Left ventricle myocardium superior (tissue), 1 donor: ENCODE results near the gene MRPL9. TPM values are rescaled to one million over a fixed set of nuclear protein-coding genes. Genes with fewer than 3 reads are reported as not detected.
A peak's percentile ranks its signal among the peaks of the same experiment; 100 is the strongest.
"Not testable (repeated sequence)": the region's sequence is repeated elsewhere in the genome, so short reads cannot be mapped to it uniquely, and the experiment has no call there.

ENCODE experiments used
- ATAC-seq: fragments of 200-7000 bp; cut with Tn5 transposase; one replicate; pipeline ENCODE4 v1.9.1; 2020; ENCODE audit warnings: mild to moderate bottlenecking, moderate library complexity
- DNase-seq: peaks from one replicate; pipeline ENCODE4 v3.0.0-alpha.2; 2020
- intact Hi-C: fragments of 100-400 bp; cut with micrococcal nuclease; formaldehyde crosslinking; loops from one replicate; pipeline ENCODE4 v1.11.0; 2022
- total RNA-seq: library from RNA; stranded (reverse); fragmentation: NEBNext Ultra II Directional; extraction: Animal tissue kit (Norgen Biotek cat#: 25700); gene quantifications from one replicate; pipeline ENCODE4 v1.2.1, GENCODE V29; 2021
- donor health status: DM: no; HTN: yes; CAD: no; lungs with severe emphysema.

MRPL9 gene
- total RNA-seq, 1 donor from 2014 or later = 42.7 TPM

DNA sequence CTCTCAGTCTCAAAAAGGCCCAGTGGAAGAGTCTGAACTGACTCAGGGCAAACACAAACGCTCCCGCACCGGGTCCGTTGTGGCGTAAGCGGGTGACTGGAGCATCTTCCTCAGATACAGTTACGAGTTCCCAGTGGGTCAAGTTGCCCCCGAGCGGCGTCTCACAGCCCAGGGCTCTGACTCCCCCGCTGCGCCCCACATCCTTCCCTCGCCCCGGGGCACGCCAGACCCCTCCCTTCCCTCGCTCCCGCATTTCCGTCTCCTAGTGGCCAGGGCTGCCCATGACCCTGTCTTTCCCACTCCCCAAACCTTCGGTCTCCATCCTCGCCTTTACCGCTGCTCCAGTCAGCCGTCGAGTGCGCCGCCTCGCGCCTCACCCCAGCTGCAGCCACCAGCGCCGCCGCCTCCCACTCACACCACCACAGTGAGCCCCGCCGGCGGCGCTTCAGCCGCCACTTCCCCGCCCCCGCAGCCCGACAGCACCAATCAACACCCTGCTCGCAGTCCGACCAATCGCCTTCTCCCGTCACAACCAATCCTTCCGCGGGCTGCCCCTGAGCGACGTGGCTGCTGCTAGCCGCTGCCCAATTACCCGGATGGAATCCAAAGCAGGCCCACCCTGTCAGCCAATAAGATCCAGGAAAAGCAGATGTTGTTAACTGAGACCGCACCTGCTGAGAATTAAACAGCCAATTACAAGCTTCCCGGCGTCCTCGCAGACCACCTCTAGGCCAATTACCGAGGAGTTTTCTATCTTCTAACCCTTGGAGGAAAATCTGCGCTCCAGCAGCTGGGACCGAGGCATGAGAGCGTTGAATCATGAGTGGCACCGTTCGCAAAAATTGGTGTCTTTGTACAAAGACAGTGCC, 27.0 kb upstream of the MRPL9 start, which contains the start of gene TDRKH:
Gene TDRKH, minus strand, starts transcription at position 430 of the 869 bp plus-strand sequence. CDS start 7,478 bp downstream, outside the sequence.
- peak; percentile 100 for ATAC-seq
- DNase-seq = peak; percentile 98
- intact Hi-C loops = no loop called here

DNA sequence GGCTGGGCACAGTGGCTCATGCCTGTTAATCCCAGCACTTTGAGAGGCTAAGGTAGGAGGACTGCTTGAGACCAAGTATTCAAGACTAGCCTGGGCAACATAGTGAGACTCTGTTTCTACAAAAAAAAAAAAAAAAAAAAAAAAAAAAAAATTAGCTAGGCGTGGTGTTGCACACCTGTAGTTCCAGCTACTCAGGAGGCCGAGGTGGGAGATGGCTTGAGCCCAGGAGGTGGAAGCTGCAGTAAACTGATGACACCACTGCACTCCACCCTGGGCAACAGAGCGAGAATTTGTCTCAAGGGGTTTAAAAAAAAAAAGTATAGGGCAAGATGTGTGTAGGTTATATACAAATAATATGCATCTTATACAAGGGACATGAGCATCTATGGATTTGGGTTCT, 24.4 kb upstream of the MRPL9 start:
- DNase-seq = no peak
- ATAC-seq = no peak
- intact Hi-C loops = no loop called here

DNA sequence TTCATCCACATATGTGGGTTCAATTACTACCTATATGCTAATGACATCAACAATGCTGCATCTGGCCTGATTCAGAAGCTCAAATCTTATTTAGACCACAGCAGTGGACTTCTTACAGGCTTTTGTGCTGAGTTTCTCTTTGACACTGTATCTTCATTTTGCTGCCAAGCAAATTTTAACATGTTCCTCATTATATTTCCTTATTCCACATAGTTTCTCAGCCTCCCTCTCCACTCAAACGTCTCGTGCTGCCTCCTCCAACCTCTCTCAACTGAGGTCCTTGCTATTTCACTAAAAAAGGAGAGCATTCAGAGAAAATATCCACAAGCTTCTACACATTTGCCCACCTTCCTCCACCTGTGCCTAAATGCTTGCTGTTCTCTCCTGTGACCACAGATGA, 20.5 kb upstream of the MRPL9 start:
- peak; percentile 17 for ATAC-seq
- intact Hi-C loops = no loop called here
- no peak for DNase-seq

DNA sequence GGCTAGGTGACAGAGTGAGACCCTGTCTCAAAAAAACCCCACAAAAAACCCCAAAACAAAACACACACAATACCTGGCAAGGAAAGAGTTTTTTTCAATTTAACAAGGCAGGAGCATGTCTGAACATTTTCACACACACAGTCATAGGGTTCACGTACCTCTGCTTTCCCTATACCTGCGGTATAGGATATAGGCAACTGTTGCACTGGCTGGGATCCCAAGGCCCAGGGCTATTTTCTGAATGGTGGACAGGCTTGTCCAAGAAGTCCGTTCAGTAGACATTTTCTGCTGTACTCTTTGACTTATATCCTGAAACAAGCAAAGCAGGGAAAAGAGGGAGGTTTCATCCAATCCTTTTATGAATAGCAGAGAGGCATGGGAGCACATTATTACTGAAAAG, 19.4 kb upstream of the MRPL9 start:
- intact Hi-C loops = no loop called here
- no peak for DNase-seq
- ATAC-seq = no peak

DNA sequence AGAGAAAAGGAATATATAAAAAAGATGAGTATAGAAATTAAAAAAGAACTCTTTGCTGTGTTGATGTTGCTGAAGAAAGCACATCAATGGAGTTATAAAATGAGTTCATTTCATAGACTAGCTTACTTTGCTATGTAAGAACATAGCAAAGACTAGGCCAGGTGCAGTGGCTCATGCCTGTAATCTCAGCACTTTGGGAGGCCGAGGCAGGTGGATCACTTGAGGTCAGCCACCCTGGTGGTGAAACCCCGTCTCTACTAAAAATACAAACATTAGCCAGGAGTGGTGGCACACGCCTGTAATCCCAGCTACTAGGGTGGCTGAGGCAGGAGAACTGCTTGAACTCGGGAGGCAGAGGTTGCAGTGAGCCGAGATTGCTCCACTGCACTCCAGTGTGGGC, 18.7 kb upstream of the MRPL9 start:
- intact Hi-C loops, ATAC-seq, DNase-seq: not testable (repeated sequence)

DNA sequence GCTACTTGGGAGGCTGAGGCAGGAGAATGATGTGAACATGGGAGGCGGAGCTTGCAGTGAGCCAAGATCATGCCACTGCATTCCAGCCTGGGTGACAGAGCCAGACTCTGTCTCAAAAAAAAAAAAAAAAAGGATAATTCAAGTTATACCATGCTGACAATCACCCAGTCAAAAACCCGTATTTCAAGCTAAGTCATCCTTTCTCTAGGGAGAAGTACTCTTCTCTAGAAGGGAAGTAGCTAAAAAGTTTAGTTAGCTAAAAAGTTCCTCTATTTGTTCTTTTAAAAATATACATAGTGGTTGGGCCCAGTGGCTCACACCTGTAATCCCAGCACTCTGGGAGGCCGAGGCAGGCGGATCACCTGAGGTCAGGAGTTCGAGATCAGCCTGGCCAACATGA, 17.4 kb upstream of the MRPL9 start:
- ATAC-seq, intact Hi-C loops, DNase-seq: not testable (repeated sequence)

DNA sequence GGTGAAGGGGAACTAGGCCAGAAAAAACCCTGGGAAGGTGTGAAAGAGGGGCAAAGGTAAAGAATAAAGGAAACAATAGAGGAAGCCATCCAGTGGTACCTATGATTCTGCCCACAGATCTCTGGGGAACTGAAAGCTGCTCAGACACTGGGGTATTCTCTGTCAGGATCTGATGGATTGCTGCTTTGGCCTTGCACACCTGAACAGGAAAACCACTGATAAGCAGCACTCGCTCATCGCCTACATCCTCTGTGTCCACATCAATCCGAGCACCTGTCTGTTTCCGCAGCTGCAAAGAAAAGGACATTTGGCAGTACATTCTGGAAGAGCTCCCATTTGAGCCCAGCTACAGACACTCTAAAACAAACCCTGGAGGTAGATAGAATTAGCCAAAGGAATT, 16.6 kb upstream of the MRPL9 start:
- DNase-seq (no peak), ATAC-seq (no peak)
- intact Hi-C loops = no loop called here

DNA sequence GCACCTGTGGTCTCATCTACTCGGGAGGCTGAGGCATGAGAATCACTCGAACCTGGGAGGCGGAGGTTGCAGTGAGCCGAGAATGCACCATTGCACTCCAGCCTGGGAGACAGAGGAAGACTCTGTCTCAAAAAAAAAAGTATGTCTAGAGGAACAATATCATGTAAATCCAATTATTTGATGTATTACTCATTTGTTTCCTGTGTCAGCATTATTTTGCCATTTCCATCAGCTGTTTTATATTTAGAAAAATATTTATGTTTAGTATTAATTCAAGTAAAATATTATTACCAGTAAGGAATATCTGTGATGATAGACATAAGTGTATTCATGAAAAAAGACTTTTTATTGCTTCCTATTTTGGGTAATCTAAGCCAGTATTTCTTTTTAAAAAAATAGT, 14.0 kb upstream of the MRPL9 start:
- ATAC-seq (no peak), DNase-seq (no peak)
- intact Hi-C loops = no loop called here

DNA sequence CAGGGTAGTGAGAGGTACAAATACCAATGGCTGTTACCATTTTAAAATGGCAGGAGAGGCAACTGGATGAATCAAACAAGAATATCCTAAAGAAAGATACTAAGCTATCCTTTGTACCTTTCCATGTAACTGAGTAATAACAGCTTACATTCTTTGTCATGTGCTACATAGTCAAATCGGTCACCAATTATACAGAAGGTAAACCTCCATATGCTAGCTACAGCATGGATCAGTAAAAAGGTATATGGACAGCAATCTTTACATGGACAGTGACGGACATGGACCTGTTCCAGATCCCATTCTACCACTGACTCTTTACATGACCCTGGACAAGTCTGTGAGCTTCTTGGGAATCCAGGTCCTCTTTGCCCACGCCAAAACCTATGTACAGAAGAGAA, 13.4 kb upstream of the MRPL9 start:
- ATAC-seq = no peak

DNA sequence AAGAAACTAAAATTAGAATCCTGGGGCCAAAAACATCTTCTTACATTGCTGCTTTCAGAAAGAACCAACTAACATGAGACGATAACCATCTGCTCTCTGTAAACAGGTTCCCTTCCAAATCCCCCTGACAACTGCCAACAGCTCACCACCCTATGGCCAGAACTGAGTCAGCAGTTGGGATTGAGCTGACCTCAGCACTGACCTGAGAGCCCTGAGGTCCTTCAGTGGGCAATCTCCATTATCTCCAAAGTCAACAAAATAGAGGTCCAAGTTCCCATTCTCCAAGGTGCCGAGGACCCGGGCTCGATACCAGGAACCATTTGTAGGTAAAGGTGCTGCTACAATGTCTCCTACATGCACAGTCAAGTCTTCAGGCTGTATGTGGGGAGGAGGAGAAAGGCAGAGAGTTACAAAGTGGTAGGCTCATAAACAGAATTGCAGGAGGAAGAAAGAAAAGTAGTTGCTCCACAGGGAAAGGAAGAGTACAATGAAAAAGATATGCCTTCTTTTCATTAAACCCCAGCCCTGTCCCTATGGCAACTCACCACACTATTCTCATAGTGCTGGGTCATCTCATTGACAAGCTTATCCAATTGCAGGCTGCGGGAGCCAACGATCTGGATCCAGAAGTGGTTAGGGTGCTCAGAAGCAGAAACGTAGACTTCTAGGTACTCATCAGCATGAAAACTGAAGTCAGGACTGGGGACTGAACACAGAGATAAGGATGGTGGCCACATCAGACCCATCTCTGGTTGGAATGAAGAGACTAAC, 12.8 kb upstream of the MRPL9 start:
- DNase-seq (no peak), ATAC-seq (no peak)
- intact Hi-C loops = no loop called here

More for the DNA sequence above, 13.4 kb upstream of the MRPL9 start:
- intact Hi-C loops = no loop called here
- DNase-seq = no peak

DNA sequence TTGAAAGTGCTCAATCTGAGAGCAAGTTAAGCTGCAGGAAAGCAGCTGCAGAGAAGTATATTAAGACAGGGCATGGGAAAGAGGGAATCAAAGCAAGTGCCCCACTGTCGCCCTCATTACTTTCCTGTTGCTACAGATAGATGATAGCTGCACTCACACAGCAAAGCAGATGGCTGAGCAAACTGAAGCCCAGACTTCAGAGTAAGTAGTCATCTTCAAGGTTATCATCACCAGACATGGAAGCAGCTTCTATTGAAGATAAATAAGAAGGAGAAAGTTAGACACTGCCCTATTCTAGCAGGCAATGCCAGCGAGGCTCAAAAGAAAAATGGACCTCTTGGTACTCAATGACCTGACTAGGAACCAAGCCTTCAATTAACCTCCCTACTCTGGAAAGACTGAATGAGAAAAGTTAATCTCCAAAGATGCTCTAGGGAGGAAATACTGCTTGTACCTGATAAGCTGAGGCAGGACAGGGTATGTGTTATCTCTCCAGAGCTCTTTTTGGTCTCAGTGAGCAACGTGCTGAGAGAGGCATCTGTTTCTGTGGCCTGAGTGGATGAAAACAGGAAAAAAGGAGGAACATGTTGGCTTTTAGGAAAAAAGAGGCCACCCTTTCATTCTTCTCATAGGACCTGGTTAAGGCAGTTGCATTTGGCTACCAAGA, 11.1 kb upstream of the MRPL9 start:
- ATAC-seq (no peak), DNase-seq (no peak)
- intact Hi-C loops = no loop called here

DNA sequence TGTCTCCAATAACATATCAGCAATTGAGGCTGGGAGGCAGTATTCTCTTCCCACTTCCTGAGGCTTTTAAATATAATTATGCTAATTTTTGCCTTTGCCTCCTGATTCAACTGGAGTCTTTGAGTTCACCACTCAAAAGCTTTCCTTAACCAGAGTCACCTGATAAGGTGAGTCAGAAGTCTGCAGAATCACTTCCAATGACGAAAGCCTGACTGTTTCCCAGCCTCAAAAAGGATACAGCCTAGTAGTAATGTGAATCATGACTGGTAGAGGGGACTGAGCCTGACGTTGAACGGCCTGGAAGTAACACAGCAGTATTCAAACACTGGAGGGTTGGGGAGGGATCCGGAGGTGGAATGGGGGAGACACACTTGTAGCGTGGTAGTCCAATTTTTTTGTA, 10.4 kb upstream of the MRPL9 start:
- ATAC-seq (no peak), DNase-seq (no peak)
- intact Hi-C loops = no loop called here

DNA sequence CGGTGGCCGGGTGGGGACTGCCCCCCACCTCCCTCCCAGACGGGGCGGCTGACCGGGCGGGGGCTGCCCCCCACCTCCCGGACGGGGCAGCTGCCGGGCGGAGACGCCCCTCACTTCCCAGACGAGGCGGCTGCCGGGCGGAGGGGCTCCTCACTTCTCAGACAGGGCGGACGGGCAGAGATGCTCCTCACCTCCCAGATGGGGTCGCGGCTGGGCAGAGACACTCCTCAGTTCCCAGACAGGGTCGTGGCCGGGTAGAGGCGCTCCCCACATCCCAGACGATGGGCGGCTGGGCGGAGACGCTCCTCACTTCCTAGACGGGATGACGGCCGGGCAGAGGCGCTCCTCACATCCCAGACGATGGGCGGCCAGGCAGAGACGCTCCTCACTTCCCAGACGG, 6.0 kb upstream of the MRPL9 start:
- intact Hi-C loops, ATAC-seq, DNase-seq: not testable (repeated sequence)

DNA sequence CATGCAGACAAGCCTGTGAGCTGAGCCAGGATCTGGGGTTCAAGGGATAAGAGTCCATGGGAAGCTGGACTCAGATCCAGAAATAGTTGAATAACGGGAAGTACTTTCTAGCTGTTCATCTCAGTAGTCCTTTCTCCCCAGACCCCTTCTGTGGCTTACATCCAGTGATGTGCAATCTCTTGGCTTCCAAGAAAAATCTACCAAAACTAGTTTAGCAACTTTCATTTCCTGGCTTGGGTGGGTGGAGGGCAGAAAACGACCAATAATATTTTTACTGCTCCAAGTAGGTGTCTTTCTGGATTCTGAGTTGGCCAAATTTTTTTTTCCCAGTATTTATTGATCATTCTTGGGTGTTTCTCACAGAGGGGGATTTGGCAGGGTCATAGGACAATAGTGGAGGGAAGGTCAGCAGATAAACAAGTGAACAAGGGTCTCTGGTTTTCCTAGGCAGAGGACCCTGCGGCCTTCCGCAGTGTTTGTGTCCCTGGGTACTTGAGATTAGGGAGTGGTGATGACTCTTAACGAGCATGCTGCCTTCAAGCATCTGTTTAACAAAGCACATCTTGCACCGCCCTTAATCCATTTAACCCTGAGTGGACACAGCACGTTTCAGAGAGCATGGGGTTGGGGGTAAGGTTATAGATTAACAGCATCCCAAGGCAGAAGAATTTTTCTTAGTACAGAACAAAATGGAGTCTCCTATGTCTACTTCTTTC, 5.2 kb upstream of the MRPL9 start:
- ATAC-seq, intact Hi-C loops, DNase-seq: not testable (repeated sequence)

DNA sequence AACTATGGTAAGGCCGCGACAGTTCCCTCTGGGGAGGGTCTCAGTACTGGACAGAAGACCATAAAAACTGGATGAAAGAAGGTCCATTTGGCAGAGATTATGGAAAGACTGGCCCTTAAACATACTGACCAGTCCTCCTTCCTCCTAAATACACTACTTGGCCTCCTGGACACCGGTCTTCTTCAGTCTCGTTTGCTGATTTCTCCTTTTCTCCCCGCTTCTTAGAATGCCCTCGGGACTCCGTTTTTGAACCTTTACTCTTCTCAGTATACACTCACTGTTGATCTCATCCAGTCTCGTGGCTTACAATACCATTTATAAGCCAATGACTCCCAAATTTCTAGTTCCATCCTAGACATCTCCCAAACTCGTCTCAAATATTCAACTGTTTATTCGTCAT, 694 bp upstream of the MRPL9 start:
- DNase-seq (no peak), ATAC-seq (peak; percentile 8)
- intact Hi-C loops = no loop called here

DNA sequence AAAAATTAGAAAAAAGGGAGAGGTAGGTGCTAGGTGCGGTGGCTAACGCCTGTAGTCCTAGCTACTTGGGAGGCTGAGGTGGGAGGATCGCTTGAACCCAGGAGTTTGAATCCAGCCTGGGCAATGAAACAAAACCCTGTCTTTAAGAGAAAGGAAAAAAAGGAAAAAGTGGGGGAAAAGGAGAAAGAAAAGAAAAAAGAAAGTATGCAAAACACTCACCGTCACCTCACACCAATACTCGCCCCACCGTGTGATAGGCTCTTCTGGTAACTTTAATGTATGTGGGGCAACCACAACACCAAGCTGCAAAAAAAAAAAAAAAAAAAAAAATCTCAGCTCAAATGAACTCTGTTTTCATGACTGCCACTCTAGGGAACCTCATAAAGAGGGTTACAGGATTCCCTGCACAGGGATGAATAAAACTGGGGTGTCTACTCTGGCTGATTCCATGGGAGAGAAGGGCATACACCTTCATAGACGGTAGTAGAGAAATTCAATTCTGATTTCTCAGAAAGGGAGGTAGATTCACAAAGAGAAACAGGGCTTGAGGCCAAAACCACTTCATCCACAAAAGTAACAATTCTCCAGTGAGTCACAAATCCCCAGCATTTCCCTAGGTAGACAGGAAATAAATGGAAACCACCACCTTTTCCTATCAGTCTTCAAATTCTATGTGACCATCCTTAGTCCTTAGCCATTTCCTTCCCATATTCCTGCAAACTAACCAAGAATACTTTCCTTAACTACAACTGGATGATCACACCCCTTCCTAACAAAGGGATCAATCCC, 2.5 kb downstream of the MRPL9 start:
- no peak for DNase-seq
- intact Hi-C loops = no loop called here
- no peak for ATAC-seq

DNA sequence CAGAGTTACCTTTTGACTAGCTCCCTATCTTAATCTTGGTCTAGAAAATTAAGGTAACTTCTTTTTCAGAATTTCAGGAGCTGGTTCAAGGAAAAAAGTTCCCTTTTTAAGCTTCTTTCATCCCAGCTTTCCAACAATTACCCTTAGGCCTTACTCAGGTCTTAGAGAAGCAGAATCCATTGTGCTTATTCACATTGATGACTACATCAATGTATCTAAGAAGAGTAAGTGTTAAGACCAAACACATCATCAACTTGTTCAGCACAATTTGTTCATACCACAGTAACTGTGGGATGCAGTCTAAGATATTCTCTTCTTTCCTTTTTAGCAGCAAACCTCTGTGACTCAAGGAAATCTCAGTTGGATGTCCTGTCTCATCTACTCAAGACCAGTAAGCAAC, 4.1 kb downstream of the MRPL9 start:
- no peak for ATAC-seq
- intact Hi-C loops = no loop called here
- no peak for DNase-seq

DNA sequence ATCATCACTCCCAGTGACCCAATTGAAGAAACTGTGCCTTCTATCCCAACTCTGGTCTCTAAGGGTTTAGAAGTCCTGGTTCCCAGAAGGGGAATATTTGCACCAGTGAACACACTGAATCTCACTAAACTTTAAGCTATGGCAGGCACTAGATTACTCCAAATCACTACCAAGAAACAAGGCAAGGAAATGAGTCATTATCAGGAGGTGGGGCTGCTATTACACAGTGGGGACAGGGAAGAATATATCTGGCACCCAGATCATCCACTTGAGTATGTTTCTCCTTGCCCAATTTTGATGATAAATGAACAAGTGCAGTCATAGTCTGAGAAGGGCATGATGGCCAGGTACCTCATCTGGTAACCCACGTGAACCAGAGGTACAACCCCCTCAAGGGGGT, 7.0 kb downstream of the MRPL9 start:
- intact Hi-C loops = no loop called here
- no peak for ATAC-seq

More for the DNA sequence above, 7.0 kb downstream of the MRPL9 start:
- no peak for DNase-seq
